OCI-LY3 (cell line): ENCODE data around the gene ACY1.

Source experiments
- EZH2phosphoT487 ChIP-seq: fragments of 200-600 bp; shearing (Covaris generic); IDR thresholded peaks from 2 replicates; pipeline ENCODE4 v1.6.1; 2018; ENCODE audit warnings: antibody characterized with exemption, mixed run types, low read depth
- TF ChIP-seq, protein P1 (sequence below): fragments of 200-600, 300-600 bp; sonication (generic); IDR thresholded peaks from 2 replicates; pipeline ENCODE4 v1.5.1; 2014; ENCODE audit warnings: antibody characterized with exemption, low read length, low read depth

DNA sequence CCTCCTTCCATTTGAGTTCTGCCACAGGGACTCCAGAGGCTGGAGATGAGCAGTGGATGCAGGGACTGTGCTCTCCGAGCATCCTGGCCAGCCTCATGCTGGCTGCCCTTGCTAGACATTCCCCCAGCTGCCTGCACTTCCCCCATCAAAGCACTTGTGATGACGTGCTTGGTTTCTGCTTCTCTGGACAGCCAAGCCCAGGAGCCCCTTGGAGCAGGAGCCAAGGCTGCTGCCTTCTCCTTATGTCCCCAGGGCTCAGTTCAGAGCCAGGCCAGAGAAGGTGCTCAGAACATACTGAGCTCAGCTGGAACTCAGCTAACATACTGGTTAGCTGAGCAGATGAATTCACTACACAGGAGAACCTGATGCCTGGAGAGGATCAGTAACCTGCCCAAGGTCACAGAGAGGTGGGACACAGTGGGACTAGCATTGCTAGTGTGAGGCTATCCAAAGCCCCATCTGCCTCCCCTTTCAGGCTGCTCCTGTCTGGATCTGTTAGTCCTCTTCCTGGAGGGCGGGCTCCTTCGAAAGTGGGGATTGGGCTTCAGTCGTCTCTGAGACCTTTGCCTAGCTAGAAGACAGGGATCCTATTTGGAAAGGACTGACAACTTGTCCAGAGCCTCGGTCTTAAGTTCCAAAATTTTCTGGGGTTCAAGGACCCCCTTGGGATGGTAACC, 20.3 kb upstream of the ACY1 start:
- TF ChIP-seq, protein P1, sequence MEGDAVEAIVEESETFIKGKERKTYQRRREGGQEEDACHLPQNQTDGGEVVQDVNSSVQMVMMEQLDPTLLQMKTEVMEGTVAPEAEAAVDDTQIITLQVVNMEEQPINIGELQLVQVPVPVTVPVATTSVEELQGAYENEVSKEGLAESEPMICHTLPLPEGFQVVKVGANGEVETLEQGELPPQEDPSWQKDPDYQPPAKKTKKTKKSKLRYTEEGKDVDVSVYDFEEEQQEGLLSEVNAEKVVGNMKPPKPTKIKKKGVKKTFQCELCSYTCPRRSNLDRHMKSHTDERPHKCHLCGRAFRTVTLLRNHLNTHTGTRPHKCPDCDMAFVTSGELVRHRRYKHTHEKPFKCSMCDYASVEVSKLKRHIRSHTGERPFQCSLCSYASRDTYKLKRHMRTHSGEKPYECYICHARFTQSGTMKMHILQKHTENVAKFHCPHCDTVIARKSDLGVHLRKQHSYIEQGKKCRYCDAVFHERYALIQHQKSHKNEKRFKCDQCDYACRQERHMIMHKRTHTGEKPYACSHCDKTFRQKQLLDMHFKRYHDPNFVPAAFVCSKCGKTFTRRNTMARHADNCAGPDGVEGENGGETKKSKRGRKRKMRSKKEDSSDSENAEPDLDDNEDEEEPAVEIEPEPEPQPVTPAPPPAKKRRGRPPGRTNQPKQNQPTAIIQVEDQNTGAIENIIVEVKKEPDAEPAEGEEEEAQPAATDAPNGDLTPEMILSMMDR = no peak
- no peak for TF ChIP-seq EZH2phosphoT487
